GM13976 (cell line): Measurements from ENCODE around the gene OSBPL6.
"Not testable (repeated sequence)": the region's sequence is repeated elsewhere in the genome, so short reads cannot be mapped to it uniquely, and the experiment has no call there.

Experiments used
- DNase-seq: peaks from one replicate; pipeline ENCODE4 v3.0.0; 2012; ENCODE audit warnings: low spot score
- in situ Hi-C: fragments of 300-500 bp; cut with MboI; formaldehyde crosslinking; loops from one replicate; pipeline ENCODE4 v1.12.0; 2022; ENCODE audit warnings: low sequenced_read_pairs, mixed read lengths, inconsistent platforms; ENCODE audit not compliant: unreplicated experiment
- TF ChIP-seq, protein P1 (sequence below): IDR thresholded peaks from 2 replicates; pipeline ENCODE4 v1.5.1; 2012; ENCODE audit warnings: borderline replicate concordance, mild to moderate bottlenecking; ENCODE audit not compliant: insufficient read depth; ENCODE audit errors: extremely low read depth, missing control alignments, control extremely low read depth

Gene OSBPL6

DNA sequence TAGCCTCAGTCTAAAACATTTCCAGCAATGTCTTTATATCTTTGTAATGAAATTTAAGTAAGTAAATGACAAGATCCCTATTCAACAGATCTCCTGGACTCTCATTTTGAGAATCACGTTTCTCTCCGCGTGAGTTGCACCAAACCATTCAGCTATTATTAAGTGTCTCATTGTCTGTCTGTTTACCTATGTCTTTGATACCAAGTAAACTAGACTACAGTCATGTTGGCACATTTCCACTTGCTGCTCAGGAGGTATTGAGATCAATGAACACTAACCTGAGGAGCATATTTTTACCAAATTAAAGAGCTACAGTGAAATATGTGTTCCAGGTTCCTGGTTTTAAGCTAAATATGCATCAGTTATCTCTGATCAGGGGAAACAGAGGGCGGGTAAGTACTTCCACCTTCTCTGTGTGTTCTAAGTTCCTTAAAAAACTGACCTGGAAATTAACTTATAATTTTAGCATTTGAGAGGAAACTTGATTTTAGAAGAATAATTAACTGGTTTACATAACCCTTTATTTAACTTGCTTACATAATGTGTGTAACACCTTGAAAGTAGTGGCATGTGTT lies 125.8 kb downstream of the OSBPL6 start:
- DNase-seq = no peak
- TF ChIP-seq, protein P1, sequence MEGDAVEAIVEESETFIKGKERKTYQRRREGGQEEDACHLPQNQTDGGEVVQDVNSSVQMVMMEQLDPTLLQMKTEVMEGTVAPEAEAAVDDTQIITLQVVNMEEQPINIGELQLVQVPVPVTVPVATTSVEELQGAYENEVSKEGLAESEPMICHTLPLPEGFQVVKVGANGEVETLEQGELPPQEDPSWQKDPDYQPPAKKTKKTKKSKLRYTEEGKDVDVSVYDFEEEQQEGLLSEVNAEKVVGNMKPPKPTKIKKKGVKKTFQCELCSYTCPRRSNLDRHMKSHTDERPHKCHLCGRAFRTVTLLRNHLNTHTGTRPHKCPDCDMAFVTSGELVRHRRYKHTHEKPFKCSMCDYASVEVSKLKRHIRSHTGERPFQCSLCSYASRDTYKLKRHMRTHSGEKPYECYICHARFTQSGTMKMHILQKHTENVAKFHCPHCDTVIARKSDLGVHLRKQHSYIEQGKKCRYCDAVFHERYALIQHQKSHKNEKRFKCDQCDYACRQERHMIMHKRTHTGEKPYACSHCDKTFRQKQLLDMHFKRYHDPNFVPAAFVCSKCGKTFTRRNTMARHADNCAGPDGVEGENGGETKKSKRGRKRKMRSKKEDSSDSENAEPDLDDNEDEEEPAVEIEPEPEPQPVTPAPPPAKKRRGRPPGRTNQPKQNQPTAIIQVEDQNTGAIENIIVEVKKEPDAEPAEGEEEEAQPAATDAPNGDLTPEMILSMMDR = no peak
- in situ Hi-C loops = no loop called here

DNA sequence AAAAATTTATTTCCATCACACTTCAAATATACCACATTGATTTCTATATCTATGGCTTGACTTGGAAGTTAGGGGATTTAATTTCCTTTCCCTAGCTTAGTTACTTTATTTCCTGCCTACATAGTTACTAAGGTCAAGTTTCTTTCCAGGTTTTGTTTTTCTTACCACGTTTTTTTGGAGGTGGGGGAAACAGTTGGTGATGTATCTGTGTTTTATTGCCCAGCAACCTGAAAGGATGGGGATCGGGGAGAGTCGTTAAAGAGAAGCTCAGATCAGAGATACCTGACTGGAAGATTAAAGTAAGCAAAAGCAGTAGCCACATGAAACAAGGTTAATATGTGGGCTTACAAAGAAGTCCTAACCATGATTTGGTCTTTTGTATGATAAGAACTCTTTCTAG lies 127.8 kb downstream of the OSBPL6 start:
- no peak for DNase-seq
- TF ChIP-seq, protein P1 = no peak

DNA sequence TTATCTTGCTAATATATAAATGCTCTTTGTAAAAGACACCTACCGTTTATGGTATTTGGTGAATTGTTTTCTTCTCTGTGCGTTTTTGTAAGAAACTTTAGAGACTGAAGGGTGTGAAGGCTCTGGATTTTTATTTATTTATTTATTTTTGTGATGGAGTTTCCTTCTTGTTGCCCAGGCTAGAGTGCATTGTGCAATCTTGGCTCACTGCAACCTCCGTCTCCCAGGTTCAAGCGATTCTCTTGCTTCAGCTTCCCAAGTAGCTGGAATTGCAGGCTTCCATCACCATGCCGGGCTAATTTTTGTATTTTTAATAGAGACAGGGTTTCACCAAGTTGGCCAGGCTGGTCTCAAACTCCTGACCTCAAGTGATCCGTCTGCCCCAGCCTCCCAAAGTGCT lies 129.0 kb downstream of the OSBPL6 start:
- DNase-seq, in situ Hi-C loops: not testable (repeated sequence)

More for the DNA sequence above, 127.8 kb downstream of the OSBPL6 start:
- in situ Hi-C loops = no loop called here

DNA sequence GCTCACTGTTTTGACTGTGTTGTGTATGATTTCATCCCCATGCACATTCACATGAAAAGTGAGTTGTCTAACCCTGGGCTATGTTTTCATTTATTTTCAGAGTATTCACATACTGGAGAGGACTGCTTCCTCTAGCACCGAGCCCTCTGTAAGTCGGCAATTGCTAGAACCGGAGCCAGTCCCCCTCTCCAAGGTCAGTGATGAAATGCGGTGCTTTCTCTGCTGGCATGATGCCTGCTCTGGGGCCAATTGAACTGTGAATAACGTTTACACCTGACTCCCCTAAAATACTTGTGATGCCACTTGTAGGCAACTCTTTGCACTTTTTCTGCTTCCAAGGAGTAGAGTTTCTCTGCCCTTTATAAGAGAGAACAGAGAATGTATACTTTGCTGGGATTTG lies 129.8 kb downstream of the OSBPL6 start:
- in situ Hi-C loops = no loop called here
- no peak for DNase-seq
- TF ChIP-seq, protein P1 = no peak

DNA sequence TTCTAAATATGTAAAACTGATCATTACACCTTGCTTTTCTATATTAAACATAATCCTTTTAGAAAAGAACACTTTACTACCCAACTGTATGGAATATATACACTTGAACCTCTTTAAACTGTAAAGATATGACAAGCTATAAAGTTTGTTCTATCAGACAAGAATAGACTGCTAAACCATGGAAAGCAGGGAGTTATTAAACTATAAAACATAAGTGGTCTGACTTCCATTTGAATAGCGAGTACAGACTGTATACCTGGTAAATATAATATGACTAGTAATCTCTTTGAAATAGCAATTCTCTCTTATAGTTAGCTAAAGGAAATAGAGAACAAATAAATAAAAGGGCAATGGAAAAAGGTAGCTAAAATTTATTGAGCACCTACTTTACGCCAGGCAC lies 131.0 kb downstream of the OSBPL6 start:
- DNase-seq = no peak
- TF ChIP-seq, protein P1 = no peak
- in situ Hi-C loops = no loop called here

DNA sequence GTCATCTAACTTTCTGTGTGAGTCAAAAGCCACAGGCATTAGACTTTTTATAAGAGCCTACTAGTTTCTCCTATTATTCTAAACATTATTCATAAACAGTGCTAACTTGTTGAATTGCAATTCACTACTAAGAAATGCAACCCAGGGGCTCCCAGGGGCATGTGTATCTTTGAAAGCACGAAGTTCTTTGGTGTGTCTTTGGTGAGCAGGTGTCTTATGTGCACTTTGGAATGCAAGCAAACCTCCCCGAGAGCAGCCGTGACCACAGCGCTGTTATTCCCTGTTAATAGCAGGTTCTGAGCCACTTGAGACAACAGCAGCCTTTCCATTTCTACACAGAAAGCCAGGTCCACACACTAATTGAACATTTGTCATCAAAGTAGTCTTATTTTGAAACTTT lies 133.2 kb downstream of the OSBPL6 start:
- DNase-seq = no peak
- in situ Hi-C loops = no loop called here
- TF ChIP-seq, protein P1 = no peak

DNA sequence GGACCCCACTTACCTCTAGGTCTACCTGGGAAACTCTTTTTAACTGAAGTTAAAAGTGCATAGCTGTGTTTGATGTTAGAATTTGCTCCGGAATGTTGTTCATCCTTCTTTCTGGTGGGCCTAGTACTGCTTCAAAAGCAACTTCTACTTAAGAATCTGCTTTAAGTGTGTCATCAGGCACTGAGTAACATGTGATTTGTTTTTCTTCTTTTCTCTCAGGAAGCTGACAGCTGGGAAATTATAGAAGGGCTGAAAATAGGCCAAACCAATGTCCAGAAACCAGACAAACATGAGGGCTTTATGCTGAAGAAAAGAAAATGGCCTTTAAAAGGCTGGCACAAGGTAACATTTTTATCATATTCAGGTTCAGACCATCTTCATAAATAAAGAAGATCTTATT lies 133.7 kb downstream of the OSBPL6 start:
- TF ChIP-seq, protein P1 = no peak
- DNase-seq = no peak
- in situ Hi-C loops = no loop called here
